Activated CD8-positive, alpha-beta T cell treated with anti-CD3 and anti-CD28 coated beads, Interleukin-2, amount 10 ng/mL, durations not matched to agents 7 days and 5 days (primary cell): ENCODE measurements around the gene FIGNL2. TPM values are rescaled to one million over a fixed set of nuclear protein-coding genes. Genes with fewer than 3 reads are reported as not detected.
A peak's percentile ranks its signal among the peaks of the same experiment; 100 is the strongest.

Source experiments
- ATAC-seq: fragments of 150-1000 bp; cut with Tn5 transposase; one replicate; pipeline ENCODE4 v1.10.0; 2021; ENCODE audit warnings: moderate library complexity
- CTCF ChIA-PET: fragments of 350-600 bp; sonication (Branson Sonifier 250); formaldehyde crosslinking; loops from one replicate; lab custom pipeline; 2021; ENCODE audit warnings: antibody characterized with exemption; lab: Charles Lee
- POLR2A ChIA-PET: fragments of 350-600 bp; sonication (Branson Sonifier 250); formaldehyde crosslinking; loops from one replicate; lab custom pipeline; 2021; ENCODE audit warnings: antibody characterized with exemption; lab: Charles Lee
- DNase-seq: peaks from one replicate; pipeline ENCODE4 v3.0.0-alpha.2; 2020
- H3K27ac Mint-ChIP-seq: one replicate; pipeline ENCODE4 v1.8.0; 2021; ENCODE audit warnings: mild to moderate bottlenecking, mixed read lengths
- H3K27me3 Mint-ChIP-seq: one replicate; pipeline ENCODE4 v1.8.0; 2021; ENCODE audit warnings: low read depth, mixed read lengths
- H3K36me3 Mint-ChIP-seq: one replicate; pipeline ENCODE4 v1.8.0; 2021; ENCODE audit warnings: low read depth, mixed read lengths
- H3K4me1 Mint-ChIP-seq: one replicate; pipeline ENCODE4 v1.8.0; 2021; ENCODE audit warnings: low read depth, mixed read lengths
- H3K4me3 Mint-ChIP-seq: one replicate; pipeline ENCODE4 v1.8.0; 2021; ENCODE audit warnings: mild to moderate bottlenecking, mixed read lengths
- H3K9me3 Mint-ChIP-seq: one replicate; pipeline ENCODE4 v1.8.0; 2022; ENCODE audit warnings: mixed read lengths; ENCODE audit not compliant: insufficient read depth
- total RNA-seq, 2 experiments: library from RNA; stranded (reverse); gene quantifications; one replicate each; pipeline ENCODE4 v1.2.3, GENCODE V29; 2021

FIGNL2 gene
- total RNA-seq, 2 experiments from 2014 or later, result 0.32 to 0.37 TPM

DNA sequence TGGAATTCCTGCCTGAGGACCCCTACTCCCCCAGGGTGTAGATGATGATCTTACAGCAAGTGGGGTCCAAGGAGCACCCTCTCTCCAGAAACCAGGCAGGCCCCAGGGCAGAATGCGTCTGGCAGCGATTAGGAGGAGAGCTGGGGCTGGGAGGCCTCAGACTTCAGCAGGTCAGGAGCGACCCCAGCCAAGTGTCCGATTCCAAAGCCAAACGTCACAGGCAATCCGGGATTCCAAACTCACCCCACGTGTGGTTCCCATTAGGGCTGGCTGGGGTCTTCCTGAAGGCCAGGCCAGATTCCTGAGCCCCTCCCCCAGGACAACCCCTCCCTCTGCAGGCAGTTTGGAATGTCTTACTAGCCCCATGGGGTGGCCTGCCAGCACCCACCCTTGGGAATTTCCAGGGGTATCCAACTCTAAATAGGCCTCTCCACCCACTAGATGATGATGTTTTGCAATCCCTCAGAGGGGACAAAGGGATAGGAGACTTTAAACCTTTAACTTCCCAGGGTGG lies 17.3 kb upstream of the FIGNL2 start:
- ATAC-seq, result no peak
- ChIA-PET POLR2A (no interaction called here), CTCF (no interaction called here)
- Mint-ChIP-seq H3K27me3 (peaks cover 71% of the 10 kb centered on the region), H3K27ac (no peak overlapping the region), H3K36me3 (no peaks in the 10 kb centered on the region), H3K4me1 (peaks cover 21% of the 10 kb centered on the region), H3K4me3 (no peak overlapping the region), H3K9me3 (no peaks in the 10 kb centered on the region)
- DNase-seq, result no peak

- Mint-ChIP-seq H3K36me3 (no peaks in the 10 kb centered on the region), H3K27ac (no peak overlapping the region), H3K4me1 (peaks cover 17% of the 10 kb centered on the region), H3K27me3 (peaks cover 67% of the 10 kb centered on the region), H3K9me3 (no peaks in the 10 kb centered on the region), H3K4me3 (no peak overlapping the region)
- ChIA-PET POLR2A (no interaction called here), CTCF (interaction anchor here (1.0 to 5.7 kb wide), 5 partner anchors 10 to 52 kb away, joined by 3 to 30 read pairs (median 4); no protein-coding TSS in a partner anchor)
- ATAC-seq, result no peak
- no peak for DNase-seq
Observed at GRCh38 chr12:51864833-51865670, 16.5 kb upstream of the FIGNL2 start.

DNA sequence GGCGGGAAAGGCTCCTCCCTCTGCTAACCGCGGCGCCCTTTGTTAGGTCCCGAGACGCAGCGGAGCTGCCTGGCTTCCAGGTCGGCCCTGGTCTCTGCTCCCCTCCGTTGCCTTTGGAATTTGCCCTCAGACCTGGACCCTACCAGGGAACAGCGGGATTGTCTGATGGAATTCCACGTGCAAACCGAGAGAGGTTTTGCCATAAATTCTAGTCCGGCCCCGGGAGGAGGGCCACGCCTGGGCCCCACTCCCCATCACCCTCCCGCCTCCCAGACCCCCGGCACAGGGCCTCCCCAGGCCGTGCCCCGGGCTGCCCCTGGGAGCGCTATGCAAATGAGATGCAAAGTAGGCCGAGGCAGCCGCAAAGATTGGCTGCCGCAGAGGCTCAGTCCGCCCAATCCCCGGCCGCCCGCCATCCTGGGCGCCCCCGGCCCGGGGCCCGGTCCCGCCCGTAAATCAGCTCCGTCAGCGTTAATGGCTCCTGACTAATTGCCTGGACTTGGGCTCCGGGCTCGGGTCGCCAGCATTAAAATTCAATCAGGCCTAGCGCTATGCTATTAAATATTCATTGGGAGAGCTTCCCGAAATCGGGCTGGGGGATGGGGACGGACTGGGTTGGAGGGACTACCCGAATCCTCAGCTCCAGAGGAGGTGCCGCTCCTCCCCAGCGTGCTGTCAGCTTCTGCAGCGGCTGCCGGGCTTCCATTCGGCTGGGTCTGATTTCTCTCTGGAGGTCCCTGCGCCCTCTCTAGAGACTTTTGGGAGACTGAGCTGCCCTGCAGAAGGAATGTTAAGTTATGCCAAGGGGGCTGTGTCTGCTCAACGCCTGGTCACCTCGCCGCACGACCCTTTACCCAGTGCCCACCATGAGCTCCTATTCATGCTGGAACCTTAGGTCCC lies 15.7 kb upstream of the FIGNL2 start:
- ATAC-seq (peak; percentile 70), DNase-seq (no peak)
- Mint-ChIP-seq H3K4me3 (no peak overlapping the region), H3K4me1 (peaks cover 14% of the 10 kb centered on the region), H3K27me3 (peaks cover 62% of the 10 kb centered on the region), H3K9me3 (no peaks in the 10 kb centered on the region), H3K27ac (no peak overlapping the region), H3K36me3 (no peaks in the 10 kb centered on the region)
- ChIA-PET POLR2A (interaction anchor here (0.6 kb wide), 1 partner anchor 9 kb away, joined by 5 read pairs; no protein-coding TSS in a partner anchor), CTCF (interaction anchor here (1.0 to 5.7 kb wide), 5 partner anchors 11 to 51 kb away, joined by 3 to 30 read pairs (median 4); no protein-coding TSS in a partner anchor)

- Mint-ChIP-seq H3K4me3 (no peak overlapping the region), H3K27me3 (peaks cover 56% of the 10 kb centered on the region), H3K9me3 (no peaks in the 10 kb centered on the region), H3K27ac (no peak overlapping the region), H3K36me3 (no peaks in the 10 kb centered on the region), H3K4me1 (peaks cover 14% of the 10 kb centered on the region)
- no peak for ATAC-seq
- CTCF ChIA-PET, result interaction anchor here (1.0 to 5.7 kb wide), 6 partner anchors 11 to 172 kb away, joined by 3 to 30 read pairs (median 4); no protein-coding TSS in a partner anchor
- DNase-seq, result no peak
- POLR2A ChIA-PET, result interaction anchor here (0.6 kb wide), 2 partner anchors 8 to 42 kb away, joined by 4 to 5 read pairs; no protein-coding TSS in a partner anchor
Observed at GRCh38 chr12:51863363-51863932, 14.9 kb upstream of the FIGNL2 start.

DNA sequence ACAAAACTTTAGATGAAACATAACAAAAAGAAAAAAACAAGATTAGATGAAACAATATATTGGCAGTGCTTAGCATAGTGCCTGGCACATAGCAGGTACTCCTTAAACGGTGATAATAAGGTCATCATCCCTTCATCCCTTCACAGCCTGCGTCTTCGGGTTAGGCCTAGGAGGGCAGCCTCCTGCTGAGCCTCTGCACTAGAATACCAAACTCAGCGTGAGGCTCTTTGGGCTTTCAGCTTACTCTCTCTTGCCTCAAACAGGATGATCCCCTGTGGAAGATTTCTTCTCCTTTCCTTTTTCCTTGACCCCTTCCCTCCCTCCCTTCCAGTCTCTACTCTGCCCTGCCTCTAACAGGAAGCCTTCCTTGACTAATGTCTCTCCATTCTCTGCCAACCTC lies 14.4 kb upstream of the FIGNL2 start:
- Mint-ChIP-seq H3K4me1 (peaks cover 9% of the 10 kb centered on the region), H3K36me3 (no peaks in the 10 kb centered on the region), H3K27ac (no peak overlapping the region), H3K27me3 (peaks cover 51% of the 10 kb centered on the region), H3K4me3 (no peak overlapping the region), H3K9me3 (no peaks in the 10 kb centered on the region)
- ChIA-PET CTCF (interaction anchor here (1.0 to 5.7 kb wide), 4 partner anchors 12 to 171 kb away, joined by 3 to 30 read pairs (median 4); no protein-coding TSS in a partner anchor), POLR2A (interaction anchor here (0.6 kb wide), 1 partner anchor 42 kb away, joined by 4 read pairs; no protein-coding TSS in a partner anchor)
- no peak for ATAC-seq
- DNase-seq, result no peak

DNA sequence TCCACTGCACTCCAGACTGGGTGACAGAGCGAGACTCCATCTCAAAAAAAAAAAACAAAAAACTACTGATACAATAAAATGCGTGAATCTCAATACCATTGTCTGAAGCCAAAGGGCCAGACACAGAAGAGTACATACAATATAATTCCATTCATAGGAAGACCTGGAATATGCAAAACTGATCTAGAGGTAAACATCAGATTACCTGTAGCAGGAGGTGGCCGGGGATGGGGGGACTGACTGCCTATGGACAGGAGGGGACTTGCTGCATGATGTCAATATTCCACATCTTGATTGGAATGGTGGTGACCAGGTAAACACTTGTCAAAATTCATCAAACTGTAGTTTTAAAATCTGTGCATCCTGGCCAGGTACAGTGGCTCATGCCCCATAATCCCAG lies 12.5 kb upstream of the FIGNL2 start:
- H3K4me1 Mint-ChIP-seq, result peaks cover 9% of the 10 kb centered on the region
- ATAC-seq, result no peak
- DNase-seq, result no peak
- peaks cover 49% of the 10 kb centered on the region for H3K27me3 Mint-ChIP-seq
- ChIA-PET POLR2A (no interaction called here), CTCF (interaction anchor here (1.0 to 5.7 kb wide), 2 partner anchors 14 to 37 kb away, joined by 3 to 30 read pairs; no protein-coding TSS in a partner anchor)
- no peak overlapping the region for H3K4me3 Mint-ChIP-seq
- H3K36me3 Mint-ChIP-seq, result no peaks in the 10 kb centered on the region
- no peak overlapping the region for H3K27ac Mint-ChIP-seq
- H3K9me3 Mint-ChIP-seq, result no peaks in the 10 kb centered on the region

GRCh38 chr12:51855586-51856428 lies 7.3 kb upstream of the FIGNL2 start:
- H3K4me3 Mint-ChIP-seq, result no peak overlapping the region
- no peaks in the 10 kb centered on the region for H3K36me3 Mint-ChIP-seq
- DNase-seq (no peak), ATAC-seq (no peak)
- H3K27ac Mint-ChIP-seq, result no peak overlapping the region
- CTCF ChIA-PET, result no interaction called here
- H3K4me1 Mint-ChIP-seq, result peaks cover 12% of the 10 kb centered on the region
- H3K9me3 Mint-ChIP-seq, result no peaks in the 10 kb centered on the region
- peaks cover 32% of the 10 kb centered on the region for H3K27me3 Mint-ChIP-seq
- POLR2A ChIA-PET, result interaction anchor here (0.7 kb wide), 1 partner anchor 8 kb away, joined by 5 read pairs; no protein-coding TSS in a partner anchor

- ATAC-seq (no peak), DNase-seq (no peak)
- ChIA-PET POLR2A (no interaction called here), CTCF (no interaction called here)
- Mint-ChIP-seq H3K4me1 (peaks cover 14% of the 10 kb centered on the region), H3K27ac (no peak overlapping the region), H3K4me3 (no peak overlapping the region), H3K36me3 (no peaks in the 10 kb centered on the region), H3K27me3 (peaks cover 43% of the 10 kb centered on the region), H3K9me3 (no peaks in the 10 kb centered on the region)
Observed at GRCh38 chr12:51852404-51853137, 4.1 kb upstream of the FIGNL2 start.

- POLR2A ChIA-PET, result no interaction called here
- peaks cover 16% of the 10 kb centered on the region for H3K4me1 Mint-ChIP-seq
- CTCF ChIA-PET, result no interaction called here
- peaks cover 41% of the 10 kb centered on the region for H3K27me3 Mint-ChIP-seq
- ATAC-seq (no peak), DNase-seq (no peak)
- no peak overlapping the region for H3K27ac Mint-ChIP-seq
- H3K9me3 Mint-ChIP-seq, result no peaks in the 10 kb centered on the region
- no peaks in the 10 kb centered on the region for H3K36me3 Mint-ChIP-seq
- no peak overlapping the region for H3K4me3 Mint-ChIP-seq
Observed at GRCh38 chr12:51851413-51852124, 3.1 kb upstream of the FIGNL2 start.

DNA sequence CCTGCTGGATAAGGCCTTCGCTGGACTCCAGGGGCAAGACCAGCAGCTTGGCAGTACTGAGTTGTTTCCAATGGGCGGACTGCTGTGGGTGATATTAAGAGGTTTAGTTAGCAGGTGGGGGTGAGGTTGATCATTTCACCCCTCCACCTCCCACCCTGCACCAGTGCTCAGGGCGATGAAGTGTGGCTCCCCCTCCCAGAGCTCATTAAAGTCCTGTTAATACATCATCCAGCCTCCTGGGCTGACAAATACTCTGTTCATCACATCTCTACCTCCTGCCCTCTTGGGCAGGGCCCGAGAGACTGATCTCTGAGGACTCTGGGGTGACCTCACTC lies 2.4 kb upstream of the FIGNL2 start:
- no peak for DNase-seq
- no peak for ATAC-seq
- ChIA-PET POLR2A (no interaction called here), CTCF (no interaction called here)
- Mint-ChIP-seq H3K4me1 (peaks cover 16% of the 10 kb centered on the region), H3K36me3 (no peaks in the 10 kb centered on the region), H3K4me3 (no peak overlapping the region), H3K9me3 (no peaks in the 10 kb centered on the region), H3K27me3 (peaks cover 43% of the 10 kb centered on the region), H3K27ac (no peak overlapping the region)
